HG02642 (cell line): ENCODE data around the gene TPST1.
"Not testable (repeated sequence)": the region's sequence is repeated elsewhere in the genome, so short reads cannot be mapped to it uniquely, and the experiment has no call there.

Experiments
- ATAC-seq: cut with Tn5 transposase; IDR thresholded peaks from one replicate; pipeline ENCODE4 v1.9.1; 2021; ENCODE audit warnings: mild to moderate bottlenecking; ENCODE audit not compliant: unreplicated experiment, poor library complexity

TPST1 gene

GRCh38 chr7:66204822-66205740 lies at the start of gene TPST1:
TSS of gene TPST1 (plus strand) at chr7:66205334. CDS start at chr7:66240426, 35,092 bp downstream.
- peak; percentile 95 for ATAC-seq

- not testable (repeated sequence) for ATAC-seq
Observed at GRCh38 chr7:66156035-66156434, 49.1 kb upstream of the TPST1 start.

DNA sequence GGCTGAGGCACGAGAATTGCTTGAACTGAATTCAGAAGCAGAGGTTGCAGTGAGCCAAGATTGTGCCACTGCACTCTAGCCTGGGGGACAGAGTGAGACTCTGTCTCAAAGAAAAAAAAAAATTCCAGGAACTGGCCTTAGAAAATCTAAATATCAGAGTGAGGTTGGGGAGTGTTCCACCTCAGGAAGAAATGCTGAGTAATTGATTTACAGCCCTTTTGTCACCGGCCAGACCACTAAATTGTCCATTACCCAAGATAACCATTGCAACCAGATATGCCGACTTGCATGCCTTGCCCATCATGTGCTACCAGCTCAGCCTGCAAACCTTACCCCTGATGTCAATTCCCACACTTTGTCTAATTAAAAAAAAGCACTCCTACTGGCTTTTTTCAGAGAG lies 48.1 kb upstream of the TPST1 start:
- ATAC-seq, result no peak

DNA sequence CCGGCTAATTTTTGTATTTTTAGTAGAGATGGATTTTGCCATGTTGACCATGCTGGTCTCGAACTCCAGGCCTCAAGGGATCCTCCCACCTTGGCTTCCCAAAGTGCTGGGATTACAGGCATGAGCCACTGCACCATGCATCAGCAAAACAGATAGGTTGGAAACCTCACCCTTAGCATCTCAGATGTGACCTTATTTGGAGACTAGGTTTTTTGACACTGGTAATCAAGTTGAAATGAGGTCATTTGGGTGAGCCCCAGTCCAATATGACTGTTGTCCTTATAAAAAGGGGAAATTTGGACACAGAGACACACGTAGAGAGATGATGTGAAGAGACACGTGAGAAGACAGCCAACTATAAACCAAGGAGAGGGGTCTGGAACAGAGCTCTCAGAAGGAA lies 42.5 kb upstream of the TPST1 start:
- ATAC-seq, result no peak

- no peak for ATAC-seq
Observed at GRCh38 chr7:66163186-66163610, 41.9 kb upstream of the TPST1 start.

DNA sequence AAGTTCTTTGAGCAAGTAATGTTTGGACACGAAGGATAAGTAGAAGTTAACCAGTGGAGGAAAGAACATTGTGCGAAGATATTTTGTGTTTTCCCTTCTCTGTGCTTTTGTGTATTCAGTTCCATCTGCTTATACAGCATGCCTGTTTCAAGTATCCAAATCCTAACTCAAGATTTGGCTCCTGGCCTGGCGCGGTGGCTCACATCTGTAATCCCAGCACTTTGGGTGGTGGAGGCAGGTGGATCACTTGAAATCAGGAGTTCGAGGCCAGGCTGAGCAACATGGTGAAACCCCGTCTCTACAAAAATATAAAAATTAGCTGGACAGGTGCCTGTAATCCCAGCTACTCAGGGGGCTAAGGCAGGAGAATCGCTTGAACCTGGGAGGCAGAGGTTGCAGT lies 40.8 kb upstream of the TPST1 start:
- ATAC-seq, result no peak

DNA sequence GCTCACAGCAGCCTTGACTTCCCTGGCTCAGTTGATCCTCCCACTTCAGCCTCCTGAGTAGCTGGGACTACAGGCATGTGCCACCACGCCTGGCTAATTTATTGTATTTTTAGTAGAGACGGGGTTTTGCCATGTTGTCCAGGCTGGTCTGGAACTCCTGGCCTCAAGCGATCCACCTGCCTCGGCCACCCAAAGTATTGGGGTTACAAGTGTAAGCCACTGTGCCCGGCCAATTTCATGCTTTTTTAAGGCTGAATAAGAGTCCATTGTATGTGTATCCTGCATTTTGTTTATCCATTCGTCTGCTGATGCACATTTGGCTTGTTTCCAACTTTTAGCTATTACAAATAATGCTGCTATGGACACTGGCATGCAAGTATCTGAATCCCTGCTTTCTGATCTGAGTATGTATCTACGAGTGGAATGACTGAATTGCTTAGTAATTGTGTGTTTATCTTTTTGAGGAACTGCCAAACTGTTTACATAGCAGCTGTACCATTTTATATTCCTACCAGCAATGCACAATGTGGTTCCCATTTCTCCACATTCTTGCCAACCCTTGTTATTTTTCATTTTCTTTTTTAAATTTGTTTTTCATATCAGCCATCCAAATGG lies 37.3 kb upstream of the TPST1 start:
- ATAC-seq, result no peak

GRCh38 chr7:66169616-66170015 lies 35.5 kb upstream of the TPST1 start:
- ATAC-seq, result no peak

DNA sequence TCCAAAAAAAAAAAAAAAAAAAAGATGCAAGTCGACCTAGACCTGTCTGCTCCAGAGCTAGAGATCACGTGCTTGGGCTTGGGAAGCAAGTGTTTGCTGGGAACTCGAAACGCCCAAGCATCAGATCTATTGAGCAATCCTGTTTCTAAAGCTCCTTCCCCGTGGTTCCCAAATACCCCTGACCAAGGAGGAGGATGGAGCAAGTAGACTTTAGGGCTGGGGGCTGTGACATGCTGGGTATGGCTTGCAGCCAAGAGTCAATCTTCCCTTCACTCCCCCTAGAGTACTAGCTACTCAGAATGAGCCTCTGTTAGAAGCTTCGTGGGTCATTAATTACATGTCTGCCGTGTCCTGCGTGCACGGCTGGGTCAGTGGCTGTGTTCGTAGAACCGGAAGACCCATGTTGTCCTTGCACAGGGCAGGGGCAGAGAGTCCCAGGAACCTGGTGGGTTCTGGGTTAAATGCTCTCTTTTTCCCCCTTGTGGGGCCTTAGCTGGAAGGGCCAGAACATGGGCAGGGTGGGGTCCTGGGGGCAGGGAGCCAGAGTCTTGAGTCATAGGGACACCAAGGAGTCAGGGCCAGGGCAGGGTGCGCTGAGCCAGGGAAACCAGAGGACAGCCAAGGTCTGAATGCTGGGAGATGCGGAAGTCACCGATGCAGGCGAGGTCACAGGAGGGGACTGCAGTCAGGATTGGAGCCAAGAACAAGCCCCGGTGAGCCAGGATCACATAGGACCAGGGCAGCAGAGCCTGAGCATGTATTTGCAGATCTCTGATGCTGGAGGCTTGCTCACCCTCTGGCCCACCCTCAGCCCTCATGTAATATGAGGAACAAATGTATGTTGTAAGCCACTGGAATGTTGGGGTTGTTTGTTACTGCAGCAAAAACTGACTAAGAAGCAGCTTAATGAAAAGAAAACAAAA lies 34.6 kb upstream of the TPST1 start:
- no peak for ATAC-seq

DNA sequence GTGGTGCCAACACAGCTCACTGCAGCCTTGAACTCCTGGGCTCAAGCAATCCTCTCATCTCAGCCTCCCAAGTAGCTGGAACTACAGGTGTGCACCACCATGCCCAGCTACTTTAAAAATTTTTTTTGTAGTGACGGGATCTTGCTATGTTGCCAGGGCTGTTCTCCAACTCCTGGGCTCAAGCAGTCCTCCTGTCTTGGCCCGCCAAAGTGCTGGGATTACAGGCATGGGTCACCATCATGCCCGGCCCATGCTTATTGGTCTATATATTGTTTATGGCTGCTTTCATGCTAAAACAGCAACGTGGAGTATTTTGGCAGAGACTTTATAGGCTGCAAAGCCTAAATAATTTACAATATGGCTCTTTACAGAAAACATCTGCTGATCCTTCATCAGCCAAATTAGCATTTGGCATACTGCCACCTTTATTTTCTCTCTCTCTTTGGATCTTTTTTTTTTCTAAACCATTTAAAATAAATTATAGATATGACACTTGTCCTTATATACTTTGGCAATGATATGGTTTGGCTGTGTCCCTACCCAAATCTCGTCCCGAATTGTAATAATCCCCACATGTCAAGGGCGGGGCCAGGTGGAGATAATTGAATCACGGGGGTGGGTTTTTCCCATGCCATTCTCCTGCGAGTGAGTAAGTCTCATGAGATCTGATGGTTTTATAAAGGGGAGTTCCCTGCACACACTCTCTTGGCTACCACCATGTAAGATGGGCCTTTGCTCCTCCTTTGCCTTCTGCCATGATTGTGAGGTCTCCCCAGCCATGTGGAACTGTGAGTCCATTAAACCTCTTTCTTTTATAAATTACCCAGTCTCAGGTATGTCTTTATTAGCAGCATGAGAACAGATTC lies 32.4 kb upstream of the TPST1 start:
- not testable (repeated sequence) for ATAC-seq

GRCh38 chr7:66173856-66174255 lies 31.3 kb upstream of the TPST1 start:
- no peak for ATAC-seq

- ATAC-seq, result not testable (repeated sequence)
Observed at GRCh38 chr7:66175006-66175405, 30.1 kb upstream of the TPST1 start.

- ATAC-seq, result no peak
Observed at GRCh38 chr7:66176914-66177313, 28.2 kb upstream of the TPST1 start.

GRCh38 chr7:66178258-66178657 lies 26.9 kb upstream of the TPST1 start:
- ATAC-seq, result no peak

DNA sequence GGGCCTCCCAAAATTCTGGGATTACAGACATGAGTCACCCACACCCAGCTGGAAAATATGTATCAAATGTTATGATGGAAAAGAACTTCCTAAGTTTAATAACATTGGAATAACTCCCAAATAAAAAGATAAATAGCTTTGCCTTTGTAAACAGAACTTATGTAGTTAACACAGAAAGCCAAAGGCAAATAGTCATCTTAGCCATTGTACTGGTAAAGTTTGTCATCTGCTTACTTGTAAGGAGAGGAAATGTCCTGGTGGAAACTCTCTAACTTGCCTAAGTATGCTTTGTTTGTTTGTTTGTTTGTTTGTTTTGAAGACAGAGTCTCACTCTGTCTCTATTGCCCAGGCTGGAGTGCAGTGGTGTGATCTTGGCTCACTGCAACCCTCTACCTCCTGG lies 23.8 kb upstream of the TPST1 start:
- no peak for ATAC-seq

DNA sequence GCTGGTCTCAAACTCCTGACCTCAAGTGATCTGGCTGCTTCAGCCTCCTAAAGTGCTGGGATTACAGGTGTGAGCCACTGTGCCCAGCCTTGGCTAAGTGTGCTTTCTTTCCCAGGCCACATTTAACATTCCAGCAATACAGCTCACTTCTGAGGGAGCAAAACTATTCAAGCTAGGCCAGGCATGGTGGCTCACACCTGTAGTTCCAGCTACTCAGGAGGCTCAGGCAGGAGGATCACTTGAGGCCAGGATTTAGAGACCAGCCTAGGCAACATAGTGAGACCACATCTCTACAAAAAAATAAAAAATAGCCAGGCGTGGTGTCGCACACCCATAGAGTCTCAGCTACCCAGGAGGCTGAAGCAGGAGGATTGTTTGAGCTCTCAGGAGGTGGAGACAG lies 23.3 kb upstream of the TPST1 start:
- no peak for ATAC-seq

DNA sequence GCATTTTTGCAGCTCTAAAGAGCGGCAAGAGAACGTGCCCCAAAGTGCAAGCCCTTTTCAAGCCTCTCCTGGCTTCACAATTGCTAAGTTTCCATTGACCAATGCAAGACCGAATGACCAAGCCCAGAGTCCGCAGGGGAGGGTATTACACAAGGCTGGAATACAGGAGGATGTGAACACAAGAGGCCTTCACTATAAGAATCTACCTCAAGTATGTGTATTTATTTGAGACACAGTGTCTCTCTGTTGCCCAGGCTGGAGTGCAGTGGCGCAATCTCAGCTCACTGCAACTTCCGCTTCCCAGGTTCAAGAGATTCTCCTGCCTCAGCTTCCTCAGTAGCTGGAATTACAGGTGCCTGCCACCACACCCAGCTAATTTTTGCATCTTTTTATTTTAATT lies 22.2 kb upstream of the TPST1 start:
- ATAC-seq, result no peak

DNA sequence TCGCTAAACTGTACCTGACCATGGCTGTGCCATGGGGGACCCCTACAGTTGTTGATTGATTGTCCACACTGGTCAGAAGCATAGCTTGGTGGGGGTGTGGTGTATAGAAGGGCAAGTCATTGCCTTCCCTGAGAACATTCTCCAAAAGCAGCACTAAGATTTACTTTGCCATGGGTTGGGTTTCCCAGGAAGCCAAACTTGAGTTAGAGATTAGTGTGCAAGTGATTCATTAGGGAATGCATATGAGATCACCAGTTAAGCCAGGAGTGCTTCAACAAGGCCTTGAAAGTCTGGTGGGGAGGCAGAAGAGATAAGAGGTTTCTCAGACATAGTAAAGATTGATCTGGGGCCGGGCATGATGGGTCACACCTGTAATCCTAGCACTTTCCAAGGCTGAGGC lies 21.4 kb upstream of the TPST1 start:
- no peak for ATAC-seq

GRCh38 chr7:66185680-66186187 lies 19.4 kb upstream of the TPST1 start:
- ATAC-seq, result no peak

DNA sequence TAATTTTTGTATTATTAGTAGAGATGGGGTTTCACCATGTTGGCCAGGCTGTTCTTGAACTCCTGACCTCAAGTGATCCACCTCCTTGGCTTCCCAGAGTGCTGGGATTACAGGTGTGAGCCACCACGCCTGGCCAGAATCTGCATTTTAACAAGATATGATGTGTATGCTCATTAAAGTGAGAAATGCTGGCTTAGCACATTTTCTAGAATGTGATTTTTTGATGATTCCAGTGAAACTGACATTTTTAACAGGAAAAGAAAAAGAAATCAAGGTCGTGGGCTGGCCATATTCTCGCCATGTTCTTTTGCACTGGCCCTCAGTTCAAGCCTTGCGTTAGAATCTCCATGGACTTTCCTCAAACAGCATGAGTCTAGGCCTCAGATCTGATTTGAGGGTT lies 18.1 kb upstream of the TPST1 start:
- ATAC-seq, result no peak
